GM18868 (cell line): ENCODE results near the gene CD81.

Experiments
- ATAC-seq: cut with Tn5 transposase; IDR thresholded peaks from one replicate; pipeline ENCODE4 v1.9.1; 2021; ENCODE audit warnings: mild to moderate bottlenecking, moderate library complexity; ENCODE audit not compliant: unreplicated experiment

Gene CD81

GRCh38 chr11:2400762-2401435 lies 23.8 kb downstream of the CD81 start:
- no peak for ATAC-seq

DNA sequence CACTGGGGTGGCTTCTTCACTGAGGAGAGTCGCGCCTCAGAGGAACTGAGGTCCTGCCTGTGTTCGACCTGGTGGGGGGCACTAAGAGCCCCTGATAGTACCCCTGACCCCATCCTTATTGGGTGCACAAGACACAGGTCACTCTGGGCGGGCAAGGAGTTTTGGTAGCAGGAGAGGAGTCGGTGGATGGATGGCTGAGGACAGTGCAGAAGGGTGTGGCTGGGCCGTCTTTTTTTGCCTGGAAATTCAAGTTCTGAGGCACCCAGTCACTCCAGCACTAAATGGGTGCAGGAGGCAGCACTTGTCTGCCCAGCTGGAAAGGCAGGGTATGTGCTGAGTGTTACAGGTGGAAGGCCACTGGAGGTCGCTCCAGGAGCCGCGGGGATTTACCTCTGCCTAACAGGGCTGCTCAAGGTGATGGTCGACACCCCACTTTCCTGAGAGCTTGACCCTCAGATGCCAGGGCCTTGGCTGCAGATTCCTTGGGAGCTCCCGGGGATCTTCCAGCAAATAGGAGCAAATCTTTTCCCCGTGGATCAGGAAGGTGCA lies 24.4 kb downstream of the CD81 start:
- ATAC-seq = no peak

DNA sequence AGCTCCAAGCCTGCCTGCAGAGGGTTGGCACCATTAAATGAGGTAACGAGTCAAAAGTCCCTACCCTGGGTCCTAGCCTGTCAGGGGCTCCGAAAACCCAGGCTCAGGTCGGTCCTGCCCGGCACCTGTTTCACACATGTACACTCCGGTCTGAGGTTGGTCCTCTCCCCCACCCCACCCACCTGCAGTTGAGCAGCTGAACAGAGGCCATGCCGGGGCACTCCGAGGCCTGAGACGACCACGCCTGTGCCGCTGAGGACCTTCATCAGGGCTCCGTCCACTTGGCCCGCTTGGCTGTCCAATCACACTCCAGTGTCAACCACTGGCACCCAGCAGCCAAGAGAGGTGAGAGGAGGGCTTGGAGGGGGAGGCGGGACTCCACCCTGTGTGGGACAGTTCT lies 25.0 kb downstream of the CD81 start:
- ATAC-seq = no peak

DNA sequence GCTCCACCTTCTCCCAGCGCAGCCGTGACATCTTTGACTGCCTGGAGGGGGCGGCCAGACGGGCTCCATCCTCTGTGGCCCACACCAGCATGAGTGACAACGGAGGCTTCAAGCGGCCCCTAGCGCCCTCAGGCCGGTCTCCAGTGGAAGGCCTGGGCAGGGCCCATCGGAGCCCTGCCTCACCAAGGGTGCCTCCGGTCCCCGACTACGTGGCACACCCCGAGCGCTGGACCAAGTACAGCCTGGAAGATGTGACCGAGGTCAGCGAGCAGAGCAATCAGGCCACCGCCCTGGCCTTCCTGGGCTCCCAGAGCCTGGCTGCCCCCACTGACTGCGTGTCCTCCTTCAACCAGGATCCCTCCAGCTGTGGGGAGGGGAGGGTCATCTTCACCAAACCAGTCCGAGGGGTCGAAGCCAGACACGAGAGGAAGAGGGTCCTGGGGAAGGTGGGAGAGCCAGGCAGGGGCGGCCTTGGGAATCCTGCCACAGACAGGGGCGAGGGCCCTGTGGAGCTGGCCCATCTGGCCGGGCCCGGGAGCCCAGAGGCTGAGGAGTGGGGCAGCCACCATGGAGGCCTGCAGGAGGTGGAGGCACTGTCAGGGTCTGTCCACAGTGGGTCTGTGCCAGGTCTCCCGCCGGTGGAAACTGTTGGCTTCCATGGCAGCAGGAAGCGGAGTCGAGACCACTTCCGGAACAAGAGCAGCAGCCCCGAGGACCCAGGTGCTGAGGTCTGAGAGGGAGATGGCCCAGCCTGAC lies 26.0 kb downstream of the CD81 start:
- no peak for ATAC-seq

GRCh38 chr11:2404735-2405196 lies 27.7 kb downstream of the CD81 start:
- ATAC-seq = no peak

DNA sequence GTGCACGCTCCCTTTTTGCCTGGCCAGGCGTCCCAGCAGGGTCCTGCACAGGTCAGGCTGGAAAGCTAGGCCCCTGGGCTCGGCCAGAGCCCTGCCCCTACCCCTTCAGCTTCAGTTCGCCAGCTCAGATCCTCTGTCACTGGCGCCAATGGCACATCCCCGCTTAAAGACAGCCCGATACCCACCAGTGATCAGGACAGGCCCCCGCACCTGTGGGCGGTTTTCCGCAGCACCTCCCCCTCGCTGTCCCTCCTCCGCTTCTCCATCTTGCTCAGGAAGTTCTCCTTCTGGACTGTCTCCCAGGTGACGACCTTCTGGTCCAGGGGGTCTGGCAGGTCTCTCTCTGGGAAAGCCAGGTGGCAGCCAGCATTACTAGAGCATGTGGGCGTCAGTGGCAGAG lies 29.3 kb downstream of the CD81 start:
- no peak for ATAC-seq

DNA sequence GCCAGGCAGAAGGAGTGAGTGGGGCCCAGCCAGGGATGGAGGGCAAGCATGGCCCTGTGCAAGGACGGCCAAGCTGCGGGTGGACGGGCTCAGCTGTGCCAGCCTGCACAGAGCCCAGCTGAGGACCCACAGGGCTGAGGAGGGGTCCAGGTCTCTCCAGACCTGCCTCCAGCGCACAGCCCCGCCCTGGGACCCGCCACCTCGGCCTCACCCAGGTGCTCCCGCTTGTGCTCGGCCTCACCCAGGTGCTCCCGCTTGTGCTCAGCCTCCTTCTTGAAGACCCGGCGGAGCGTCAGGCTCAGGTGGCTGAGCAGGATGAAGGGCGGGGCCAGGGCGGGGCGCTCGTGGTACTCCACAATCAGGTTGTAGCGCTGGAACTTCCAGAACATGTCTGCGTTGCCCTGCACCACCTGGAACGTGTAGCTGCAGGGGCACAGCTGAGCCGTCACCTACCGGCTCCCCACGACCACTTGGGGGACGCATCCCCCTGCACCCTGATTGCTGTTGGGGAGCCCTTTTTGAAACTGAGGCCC lies 29.8 kb downstream of the CD81 start:
- no peak for ATAC-seq

DNA sequence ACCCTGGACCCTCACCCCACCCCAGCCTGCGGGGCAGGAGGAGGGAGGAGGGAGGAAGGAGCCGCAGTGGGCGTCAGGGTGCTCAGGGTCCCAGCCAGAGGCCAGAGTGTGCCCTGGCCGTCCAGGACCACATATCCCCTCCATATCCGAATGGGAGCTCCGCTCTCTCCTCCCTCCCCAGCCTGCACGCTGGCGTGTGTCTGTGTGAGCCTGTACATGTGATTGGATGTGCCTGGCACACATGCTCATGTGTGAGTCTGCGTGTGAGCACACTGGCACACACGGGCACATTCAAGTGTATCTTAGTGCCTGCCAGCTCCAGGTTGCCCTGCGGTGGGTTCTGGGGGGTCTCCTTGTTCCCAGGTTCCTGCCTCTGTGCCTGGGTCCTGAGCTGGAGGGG lies 31.6 kb downstream of the CD81 start:
- ATAC-seq = no peak

DNA sequence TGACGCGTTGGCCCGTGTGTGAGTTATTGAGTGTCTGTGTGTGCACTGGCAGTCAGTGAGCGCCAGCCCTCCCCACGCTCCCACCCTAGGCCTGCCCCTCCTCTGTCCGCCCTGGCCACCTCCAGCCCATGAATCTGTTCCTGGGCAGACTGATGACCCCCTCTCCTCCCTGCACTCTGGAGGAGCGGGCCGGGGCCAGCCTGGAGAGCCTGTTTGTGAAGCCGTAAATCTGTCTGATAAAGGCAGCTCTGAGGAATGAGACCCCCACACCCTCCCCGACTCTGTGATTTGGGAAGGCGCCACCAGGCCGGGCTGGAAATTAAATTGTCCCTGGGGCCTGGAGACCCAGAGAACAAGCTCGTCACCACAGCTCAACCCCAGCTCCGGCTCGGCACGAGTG lies 32.0 kb downstream of the CD81 start:
- ATAC-seq = no peak

DNA sequence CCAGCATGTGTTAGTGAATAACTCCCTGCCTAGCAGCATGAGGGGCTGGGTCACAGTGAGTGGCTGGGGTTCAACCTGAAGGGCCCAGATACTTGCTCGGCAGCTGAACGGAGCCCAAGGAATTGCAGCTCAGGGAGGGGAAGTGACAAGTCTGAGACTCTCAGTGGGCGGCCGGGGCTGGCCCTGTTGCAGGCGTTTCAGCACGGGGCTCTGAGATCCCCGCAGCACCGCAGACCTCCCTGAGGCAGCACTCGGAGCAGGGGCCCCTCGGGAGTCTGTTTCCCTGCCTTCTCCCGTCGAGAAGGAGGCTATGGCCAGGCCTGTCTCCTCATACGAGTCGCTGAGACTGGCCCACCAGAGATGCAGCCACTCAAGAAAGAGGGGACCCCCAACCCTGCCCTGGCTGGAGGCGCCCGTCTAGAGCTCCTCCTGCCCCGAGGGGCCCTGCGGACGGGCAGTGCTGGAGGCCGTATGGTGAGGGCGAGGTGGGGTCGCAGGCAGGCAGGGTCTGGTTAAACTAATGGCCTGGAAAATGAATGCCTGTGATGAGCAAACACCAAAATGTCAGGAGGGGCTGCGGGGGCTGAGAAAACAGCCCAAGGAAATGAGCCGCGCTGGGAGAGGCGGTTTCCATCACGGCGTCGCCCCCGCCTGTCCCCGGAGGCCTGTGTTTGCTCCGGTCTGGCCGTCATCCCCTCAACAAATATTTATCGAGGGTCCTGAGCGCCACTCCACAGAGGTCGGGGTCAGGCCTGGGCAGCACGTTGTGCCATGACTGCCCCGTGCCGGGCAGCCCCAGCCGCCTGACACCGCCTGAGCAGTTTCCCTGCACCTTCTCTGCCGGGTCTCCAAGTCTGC lies 32.7 kb downstream of the CD81 start:
- ATAC-seq = no peak

DNA sequence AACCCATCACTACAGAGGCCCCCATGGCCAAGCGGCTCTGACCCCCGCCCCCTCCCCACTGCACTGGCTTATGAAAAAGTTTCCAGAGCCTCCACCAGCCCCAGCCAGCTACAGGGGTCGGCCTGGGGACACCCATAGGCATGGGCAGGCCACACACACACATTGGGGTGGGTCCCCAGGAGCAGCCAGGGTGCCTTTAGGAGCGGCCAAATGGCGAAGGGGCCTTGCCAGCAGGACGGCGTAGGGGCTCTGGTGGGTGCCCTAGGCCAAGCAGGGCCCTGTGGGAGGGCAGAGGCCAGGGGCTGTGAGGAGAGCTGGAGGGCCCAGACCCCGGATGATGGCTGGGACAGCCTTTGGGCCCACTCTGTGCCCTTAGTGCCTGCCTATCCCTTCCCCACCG lies 33.5 kb downstream of the CD81 start:
- no peak for ATAC-seq

- no peak for ATAC-seq
These were observed 34.6 kb downstream of the CD81 start for GRCh38 chr11:2411446-2412305.

DNA sequence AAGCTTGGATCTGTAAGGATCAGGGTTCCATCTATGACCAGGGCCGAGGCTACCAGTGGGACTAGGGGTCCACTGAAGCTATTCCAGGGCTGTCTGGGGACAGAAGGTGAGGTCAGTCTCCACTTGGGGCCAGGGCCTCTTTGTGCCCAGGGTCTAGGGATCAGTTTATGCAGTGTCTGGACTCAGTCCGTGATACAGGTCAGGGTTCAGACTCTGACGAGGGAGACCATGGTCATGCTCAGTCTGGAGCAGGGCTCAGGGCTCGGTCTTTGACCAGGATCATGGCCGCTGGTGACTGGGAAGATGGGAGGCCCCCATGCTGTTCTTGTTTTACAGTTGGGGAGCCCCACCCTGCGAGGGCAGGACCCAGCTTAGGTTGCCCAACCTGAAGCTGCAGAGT lies 35.2 kb downstream of the CD81 start:
- ATAC-seq = no peak

DNA sequence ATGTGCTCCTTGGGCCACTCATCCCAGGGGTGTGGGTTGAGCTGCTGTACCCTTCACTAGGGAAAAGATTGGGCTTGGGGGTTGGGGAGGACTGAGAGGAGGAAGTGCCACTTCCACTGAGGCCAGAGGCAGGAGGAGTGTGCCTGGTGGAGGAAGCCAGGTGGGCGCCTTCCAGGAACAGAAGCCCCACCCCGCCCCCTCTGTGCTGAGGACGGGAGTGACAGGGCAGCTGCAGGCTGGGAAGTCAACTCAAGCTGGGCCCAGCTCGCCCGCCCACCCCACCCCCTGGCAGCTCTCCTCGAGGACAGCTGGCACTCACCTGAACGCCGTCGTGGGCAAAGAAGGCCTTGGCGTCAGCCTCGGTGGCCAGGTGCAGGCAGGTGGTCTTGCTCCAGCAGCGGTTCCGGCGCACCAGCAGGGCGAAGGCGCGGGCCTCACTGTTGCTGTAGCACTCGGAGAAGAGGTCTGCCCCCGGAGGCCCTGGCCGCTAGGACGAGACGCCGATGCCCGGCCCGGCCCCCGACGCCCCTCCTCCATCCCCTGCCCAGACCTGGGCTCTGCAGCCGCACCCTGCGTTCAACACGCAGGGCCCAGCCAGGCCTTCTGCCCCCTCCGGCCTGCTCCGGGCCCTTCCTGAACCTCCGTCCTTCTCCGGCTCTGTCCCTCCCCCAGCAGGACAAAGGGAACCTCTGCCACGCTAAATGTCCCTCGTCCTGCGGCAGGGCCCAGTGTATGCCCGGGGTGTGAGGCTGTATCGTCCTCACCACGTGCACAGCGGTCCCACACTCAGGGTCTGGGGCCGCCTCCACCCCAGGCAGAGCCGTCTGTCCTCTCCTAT lies 36.9 kb downstream of the CD81 start:
- no peak for ATAC-seq

DNA sequence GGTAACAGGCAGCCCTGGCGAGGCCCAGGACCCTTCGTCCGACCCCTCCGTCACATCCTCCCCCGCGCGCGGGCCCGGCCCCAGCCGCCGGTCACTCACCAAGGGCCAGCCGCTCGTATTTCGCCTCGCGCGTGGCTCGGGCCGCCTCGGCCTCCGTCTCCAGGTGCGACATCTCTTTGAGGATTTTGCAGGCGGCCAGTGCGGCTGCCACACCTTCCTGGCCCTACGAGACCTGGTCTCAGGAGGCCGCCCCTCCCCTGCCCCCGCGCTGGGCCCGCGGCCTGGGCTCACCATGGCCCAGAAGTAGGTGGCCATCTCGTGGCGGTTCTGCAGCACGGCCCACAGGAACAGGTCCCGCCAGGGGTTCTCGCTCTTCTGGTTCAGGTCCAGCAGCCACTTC lies 37.5 kb downstream of the CD81 start:
- no peak for ATAC-seq

GRCh38 chr11:2415171-2415570 lies 38.1 kb downstream of the CD81 start:
- ATAC-seq = no peak

- no peak for ATAC-seq
These were observed 38.7 kb downstream of the CD81 start for GRCh38 chr11:2415601-2416380.

DNA sequence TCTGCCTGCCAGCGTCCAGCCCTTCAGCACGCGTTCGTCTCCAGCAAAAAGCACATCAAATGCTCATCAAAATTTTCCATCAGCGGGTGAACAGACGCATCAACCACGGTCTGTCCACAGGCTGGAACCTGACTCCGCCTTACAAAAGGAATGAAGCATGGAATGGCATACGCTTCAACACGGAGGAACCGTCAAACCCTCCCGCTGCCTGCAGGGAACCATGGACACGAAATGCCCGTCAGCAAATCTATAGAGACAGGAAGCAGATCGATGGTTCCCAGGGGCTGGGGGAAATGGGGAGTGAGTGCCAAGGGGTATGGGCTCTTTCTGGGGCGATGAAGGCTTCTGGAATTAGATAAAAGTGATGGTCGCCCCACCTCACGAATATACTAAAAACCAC lies 39.7 kb downstream of the CD81 start:
- ATAC-seq = no peak
